Measurements from ENCODE around the gene PIK3AP1.
"Not testable (repeated sequence)": the region's sequence is repeated elsewhere in the genome, so short reads cannot be mapped to it uniquely, and the experiment has no call there.

PIK3AP1 gene

DNA sequence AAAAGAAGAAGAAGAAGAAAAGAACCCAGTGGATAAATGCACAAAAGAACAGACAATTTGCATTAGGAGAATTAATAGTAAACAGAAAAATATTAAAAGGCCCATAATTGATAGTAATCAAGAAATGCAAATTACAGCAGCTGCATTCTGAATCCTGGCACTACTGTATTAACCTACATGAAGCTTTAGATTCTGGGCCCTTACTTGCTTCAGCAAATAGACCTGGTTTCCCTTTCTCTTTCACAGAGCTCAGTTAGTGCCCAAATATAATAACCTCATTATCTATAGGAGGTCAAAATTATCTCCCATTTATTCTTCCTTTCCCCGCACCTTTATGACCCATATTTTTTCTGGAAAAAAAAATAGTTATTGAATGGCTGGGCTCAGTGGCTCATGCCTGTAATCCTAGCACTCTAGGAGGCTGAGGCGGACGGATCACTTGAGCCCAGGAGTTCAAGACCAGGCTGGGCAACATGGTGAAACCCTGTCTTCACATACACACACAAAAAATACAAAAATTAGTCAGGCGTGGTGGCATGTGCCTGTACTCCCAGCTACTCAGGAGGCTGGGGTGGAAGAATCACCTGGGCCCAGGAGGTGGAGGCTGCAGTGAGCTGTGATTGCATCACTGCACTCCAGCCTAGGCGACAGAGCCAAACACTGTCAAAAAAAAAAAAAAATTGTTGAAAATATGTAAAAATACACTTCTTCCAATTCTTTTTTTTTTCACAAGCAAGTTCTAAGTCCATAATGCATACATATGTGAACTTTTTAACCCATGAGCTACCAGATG, 36.0 kb upstream of the PIK3AP1 start:
- DNase-seq (ENCODE audit: extremely low read depth, low read depth): no peak
- no peak overlapping the region for H3K4me3 ChIP-seq (replicated peaks; ENCODE audit: low read depth, low read length)
- TF ChIP-seq, protein P1, sequence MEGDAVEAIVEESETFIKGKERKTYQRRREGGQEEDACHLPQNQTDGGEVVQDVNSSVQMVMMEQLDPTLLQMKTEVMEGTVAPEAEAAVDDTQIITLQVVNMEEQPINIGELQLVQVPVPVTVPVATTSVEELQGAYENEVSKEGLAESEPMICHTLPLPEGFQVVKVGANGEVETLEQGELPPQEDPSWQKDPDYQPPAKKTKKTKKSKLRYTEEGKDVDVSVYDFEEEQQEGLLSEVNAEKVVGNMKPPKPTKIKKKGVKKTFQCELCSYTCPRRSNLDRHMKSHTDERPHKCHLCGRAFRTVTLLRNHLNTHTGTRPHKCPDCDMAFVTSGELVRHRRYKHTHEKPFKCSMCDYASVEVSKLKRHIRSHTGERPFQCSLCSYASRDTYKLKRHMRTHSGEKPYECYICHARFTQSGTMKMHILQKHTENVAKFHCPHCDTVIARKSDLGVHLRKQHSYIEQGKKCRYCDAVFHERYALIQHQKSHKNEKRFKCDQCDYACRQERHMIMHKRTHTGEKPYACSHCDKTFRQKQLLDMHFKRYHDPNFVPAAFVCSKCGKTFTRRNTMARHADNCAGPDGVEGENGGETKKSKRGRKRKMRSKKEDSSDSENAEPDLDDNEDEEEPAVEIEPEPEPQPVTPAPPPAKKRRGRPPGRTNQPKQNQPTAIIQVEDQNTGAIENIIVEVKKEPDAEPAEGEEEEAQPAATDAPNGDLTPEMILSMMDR (IDR thresholded peaks at IDR 0.05; ENCODE audit: low read depth, low read length, missing control alignments): no peak

DNA sequence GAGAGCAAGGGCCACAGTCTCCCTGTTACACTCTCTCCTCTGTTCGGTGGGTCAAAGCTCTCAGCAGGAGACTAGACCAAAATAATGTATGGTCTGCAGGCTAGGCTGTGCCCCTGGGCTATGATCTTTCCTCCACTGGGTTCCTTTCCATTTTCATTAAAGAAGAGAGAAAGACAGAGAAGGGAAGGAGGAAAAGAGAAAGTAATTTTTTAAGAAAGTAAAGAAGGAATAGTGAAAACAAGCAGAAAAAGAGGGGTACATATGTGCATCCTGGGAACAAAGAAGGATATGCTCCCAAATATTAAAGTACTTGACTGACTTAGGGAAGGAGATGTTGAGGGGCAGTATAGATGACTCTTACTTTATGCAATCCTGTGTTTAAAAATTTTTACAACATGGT, 33.6 kb upstream of the PIK3AP1 start:
- H3K4me3 ChIP-seq (replicated peaks; ENCODE audit: low read depth, low read length): no peak overlapping the region
- TF ChIP-seq, protein P1 (IDR thresholded peaks at IDR 0.05; ENCODE audit: low read depth, low read length, missing control alignments): no peak

DNA sequence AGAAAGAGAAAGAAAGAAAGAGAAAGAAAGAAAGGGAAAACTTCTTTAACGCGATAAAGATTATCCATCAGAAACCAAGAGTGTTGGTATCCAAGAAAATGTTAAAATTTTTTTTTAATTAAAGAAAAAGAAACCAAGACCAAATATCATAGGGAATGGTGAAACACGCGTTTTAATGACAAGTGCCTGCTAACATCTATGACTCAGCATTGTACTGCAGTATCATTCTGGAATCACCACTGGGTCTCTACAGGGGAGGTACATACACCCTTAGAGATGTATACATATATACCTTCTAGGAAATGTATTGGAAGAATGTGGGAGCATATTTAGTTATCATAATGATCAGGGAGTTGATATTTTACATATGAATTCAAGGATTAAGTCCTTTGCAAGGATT, 32.1 kb upstream of the PIK3AP1 start:
- H3K4me3 ChIP-seq (replicated peaks; ENCODE audit: low read depth, low read length): no peak overlapping the region
- TF ChIP-seq, protein P1 (IDR thresholded peaks at IDR 0.05; ENCODE audit: low read depth, low read length, missing control alignments): no peak
- no peak for DNase-seq (ENCODE audit: extremely low read depth, low read depth)

More for the DNA sequence above, 33.6 kb upstream of the PIK3AP1 start:
- DNase-seq (ENCODE audit: extremely low read depth, low read depth): no peak

DNA sequence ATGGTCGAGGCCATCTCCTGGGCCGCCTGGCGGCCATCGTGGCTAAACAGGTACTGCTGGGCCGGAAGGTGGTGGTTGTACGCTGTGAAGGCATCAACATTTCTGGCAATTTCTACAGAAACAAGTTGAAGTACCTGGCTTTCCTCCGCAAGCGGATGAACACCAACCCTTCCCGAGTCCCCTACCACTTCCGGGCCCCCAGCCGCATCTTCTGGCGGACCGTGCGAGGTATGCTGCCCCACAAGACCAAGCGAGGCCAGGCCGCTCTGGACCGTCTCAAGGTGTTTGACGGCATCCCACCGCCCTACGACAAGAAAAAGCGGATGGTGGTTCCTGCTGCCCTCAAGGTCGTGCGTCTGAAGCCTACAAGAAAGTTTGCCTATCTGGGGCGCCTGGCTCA, 30.0 kb upstream of the PIK3AP1 start:
- not testable (repeated sequence) for DNase-seq (ENCODE audit: extremely low read depth, low read depth); H3K4me3 ChIP-seq (replicated peaks; ENCODE audit: low read depth, low read length)

DNA sequence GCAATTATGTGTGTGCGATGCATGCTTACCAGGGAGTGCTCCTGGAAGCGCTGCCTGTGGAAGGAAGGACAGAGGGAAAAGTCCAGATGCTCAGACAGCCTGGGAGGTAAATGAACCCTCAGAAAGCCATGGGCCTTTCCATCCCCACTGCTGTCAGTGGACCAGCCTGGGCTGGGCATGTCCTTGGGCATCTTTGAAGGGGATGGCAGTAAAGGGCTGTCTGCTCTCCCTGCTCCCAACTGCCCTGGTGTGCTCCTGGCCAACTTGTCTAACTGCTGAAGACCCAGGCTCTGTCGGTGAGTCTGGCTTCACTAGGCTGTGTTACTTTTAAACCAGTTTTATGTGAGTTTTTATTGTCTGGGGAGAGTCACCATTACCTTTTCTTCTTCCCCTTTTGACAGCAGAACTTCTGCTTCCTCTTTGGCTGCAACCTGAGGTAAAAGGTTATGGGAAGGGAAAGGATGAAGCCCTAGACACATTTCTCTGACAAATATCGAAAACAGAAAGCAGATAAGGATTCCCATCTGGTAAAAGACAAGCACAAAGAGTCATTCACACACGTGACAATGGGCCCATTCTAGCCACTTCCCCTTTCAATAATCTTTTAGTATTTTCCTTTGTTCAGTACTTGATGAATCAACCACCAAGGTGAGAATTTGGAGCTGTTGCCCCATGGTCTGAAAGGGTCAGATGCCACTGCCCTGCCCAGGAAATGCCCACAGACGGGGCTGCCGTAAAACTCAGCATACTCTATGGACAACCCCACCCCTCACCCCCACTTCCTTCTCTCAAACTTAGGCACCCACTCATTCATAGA, 27.6 kb upstream of the PIK3AP1 start:
- no peak overlapping the region for H3K4me3 ChIP-seq (replicated peaks; ENCODE audit: low read depth, low read length)
- DNase-seq (ENCODE audit: extremely low read depth, low read depth): no peak
- TF ChIP-seq, protein P1 (IDR thresholded peaks at IDR 0.05; ENCODE audit: low read depth, low read length, missing control alignments): no peak

DNA sequence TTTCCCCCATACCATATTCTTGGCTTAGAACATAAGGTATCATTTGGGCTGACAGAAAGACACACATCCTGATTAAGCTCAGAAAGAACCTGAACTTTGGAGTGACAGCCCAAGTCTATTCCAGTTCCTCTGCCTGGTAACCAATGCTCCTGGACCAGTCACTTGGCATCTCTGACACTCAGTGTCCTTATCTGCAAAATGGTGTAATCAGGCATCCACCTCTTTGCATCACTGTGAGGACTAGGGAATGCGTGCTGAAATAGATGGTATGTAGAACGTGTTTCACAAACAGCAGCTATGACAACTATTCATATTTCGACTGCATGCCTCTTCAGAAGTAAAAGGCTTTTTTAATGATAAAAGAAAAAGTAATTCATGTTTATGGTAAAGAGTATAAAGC, 26.2 kb upstream of the PIK3AP1 start:
- TF ChIP-seq, protein P1 (IDR thresholded peaks at IDR 0.05; ENCODE audit: low read depth, low read length, missing control alignments): no peak
- no peak for DNase-seq (ENCODE audit: extremely low read depth, low read depth)
- H3K4me3 ChIP-seq (replicated peaks; ENCODE audit: low read depth, low read length): no peak overlapping the region

DNA sequence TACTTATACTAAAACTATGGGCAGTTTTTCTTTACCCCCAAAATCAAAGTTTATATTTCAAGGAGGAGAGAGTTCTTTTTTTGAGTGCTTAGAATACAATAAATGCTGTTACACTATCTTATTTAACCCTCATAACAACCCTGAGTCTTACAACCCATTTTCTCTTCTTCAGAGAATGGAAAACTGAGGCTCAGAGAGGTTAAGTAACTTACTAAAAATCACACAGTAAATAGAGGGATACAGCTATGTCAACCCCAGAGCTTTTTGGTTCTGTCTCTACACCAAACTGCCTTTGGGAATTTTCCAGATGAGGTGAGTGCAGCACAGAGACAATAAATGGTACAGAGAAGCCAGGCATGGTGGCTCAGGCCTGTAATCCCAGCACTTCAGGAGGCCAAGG, 25.6 kb upstream of the PIK3AP1 start:
- H3K4me3 ChIP-seq (replicated peaks; ENCODE audit: low read depth, low read length): no peak overlapping the region
- TF ChIP-seq, protein P1 (IDR thresholded peaks at IDR 0.05; ENCODE audit: low read depth, low read length, missing control alignments): no peak
- no peak for DNase-seq (ENCODE audit: extremely low read depth, low read depth)

Data from HFF-Myc (cell line).